A673 (cell line): ENCODE results near the gene NFRKB. TPM values are rescaled to one million over a fixed set of nuclear protein-coding genes. Genes with fewer than 3 reads are reported as not detected.

Experiments
- BruUV-seq: library from RNA; stranded (reverse); fragments of 400-500 nt; replicated peaks from 2 replicates; lab custom pipeline; 2021; lab: Mats Ljungman, UMichigan
- CTCF ChIA-PET: fragments of 300-600 bp; sonication (Branson Sonifier 250); formaldehyde crosslinking; loops from one replicate; lab custom pipeline; 2022; ENCODE audit warnings: antibody characterized with exemption; lab: Charles Lee
- POLR2A ChIA-PET: fragments of 300-600 bp; sonication (Branson Sonifier 250); formaldehyde crosslinking; loops from one replicate; lab custom pipeline; 2022; ENCODE audit warnings: antibody characterized with exemption; ENCODE audit not compliant: low non-redundant PET; lab: Charles Lee
- DNase-seq: peaks from one replicate; pipeline ENCODE4 v3.0.0-alpha.2; 2015; ENCODE audit warnings: low spot score
- H3K27ac ChIP-seq: fragments of 200-600 bp; sonication (generic); 2 replicates; pipeline ENCODE4 v1.5.1; 2016; ENCODE audit warnings: mixed run types, low read depth, mild to moderate bottlenecking, mixed read lengths, antibody characterized with exemption, low read length; ENCODE audit not compliant: poor library complexity, severe bottlenecking
- H3K27me3 ChIP-seq: fragments of 200-600 bp; sonication (generic); replicated peaks from 2 replicates; pipeline ENCODE4 v1.6.1; 2017; ENCODE audit warnings: mixed run types, low read depth, mild to moderate bottlenecking, mixed read lengths, antibody characterized with exemption, low read length; ENCODE audit not compliant: insufficient read depth, poor library complexity
- H3K36me3 ChIP-seq: fragments of 200-600 bp; sonication (generic); 2 replicates; pipeline ENCODE4 v1.6.1; 2016; ENCODE audit warnings: mixed run types, mild to moderate bottlenecking, mixed read lengths, antibody characterized with exemption, low read length; ENCODE audit not compliant: insufficient read depth, poor library complexity, severe bottlenecking
- H3K4me1 ChIP-seq: fragments of 200-600 bp; sonication (generic); 2 replicates; pipeline ENCODE4 v1.6.1; 2017; ENCODE audit warnings: mixed run types, mild to moderate bottlenecking, mixed read lengths, antibody characterized with exemption, low read length; ENCODE audit not compliant: insufficient read depth, poor library complexity, severe bottlenecking
- H3K4me3 ChIP-seq: fragments of 200-600 bp; sonication (generic); 2 replicates; pipeline ENCODE4 v1.5.1; 2016; ENCODE audit warnings: low read depth, mixed run types, mild to moderate bottlenecking, mixed read lengths, low read length; ENCODE audit not compliant: poor library complexity, severe bottlenecking
- H3K9me3 ChIP-seq: fragments of 200-600 bp; sonication (generic); 2 replicates; pipeline ENCODE4 v1.6.1; 2016; ENCODE audit warnings: mixed run types, low read depth, mild to moderate bottlenecking, mixed read lengths, antibody characterized with exemption, low read length; ENCODE audit not compliant: poor library complexity, severe bottlenecking
- EZH2 ChIP-seq: fragments of 200-600 bp; sonication (generic); IDR thresholded peaks from 2 replicates; pipeline ENCODE4 v1.6.1; 2017; ENCODE audit warnings: borderline replicate concordance, low read depth, mild to moderate bottlenecking, mixed read lengths, antibody characterized with exemption, low read length; ENCODE audit not compliant: poor library complexity, severe bottlenecking
- intact Hi-C: fragments of 100-400 bp; cut with micrococcal nuclease; formaldehyde crosslinking; loops from one replicate; pipeline ENCODE4 v1.10.0; 2022; ENCODE audit not compliant: unreplicated experiment
- total RNA-seq: library from RNA; stranded (reverse); gene quantifications from 2 replicates; pipeline ENCODE4 v1.2.3, GENCODE V29; 2021
- TF ChIP-seq, protein P1 (sequence below): fragments of 300-800, 200-600 bp; sonication (generic); conservative IDR thresholded peaks from 2 replicates; pipeline ENCODE4 v1.5.1; 2017; ENCODE audit warnings: low read depth, mild to moderate bottlenecking, antibody characterized with exemption, low read length, moderate library complexity, mixed read lengths

NFRKB gene
- total RNA-seq, 1 experiment from 2014 or later: 54.5 TPM

DNA sequence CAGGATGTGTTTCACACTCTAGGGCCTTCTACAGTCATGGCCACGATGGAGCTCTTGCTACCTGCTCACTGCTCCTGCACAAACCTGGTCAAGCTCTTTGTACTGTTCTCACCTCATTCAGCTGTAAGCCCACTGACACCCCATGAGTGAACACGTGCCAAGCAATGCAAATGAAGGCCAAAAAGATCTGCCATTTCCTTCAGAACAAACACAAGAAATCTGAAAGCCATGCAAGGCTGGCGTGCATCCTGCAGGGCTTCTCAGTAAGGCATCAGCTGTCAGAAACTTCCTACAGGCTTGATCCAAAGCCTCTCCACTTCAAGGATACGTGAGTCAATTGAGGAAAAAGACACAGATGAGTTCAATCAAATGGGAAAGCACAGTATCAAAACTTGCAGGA is 44.1 kb upstream of the NFRKB start:
- CTCF ChIA-PET: no interaction called here
- H3K27ac ChIP-seq: no peak overlapping the region
- BruUV-seq: no TSS peak
- no peak overlapping the region for H3K4me3 ChIP-seq
- TF ChIP-seq, protein P1, sequence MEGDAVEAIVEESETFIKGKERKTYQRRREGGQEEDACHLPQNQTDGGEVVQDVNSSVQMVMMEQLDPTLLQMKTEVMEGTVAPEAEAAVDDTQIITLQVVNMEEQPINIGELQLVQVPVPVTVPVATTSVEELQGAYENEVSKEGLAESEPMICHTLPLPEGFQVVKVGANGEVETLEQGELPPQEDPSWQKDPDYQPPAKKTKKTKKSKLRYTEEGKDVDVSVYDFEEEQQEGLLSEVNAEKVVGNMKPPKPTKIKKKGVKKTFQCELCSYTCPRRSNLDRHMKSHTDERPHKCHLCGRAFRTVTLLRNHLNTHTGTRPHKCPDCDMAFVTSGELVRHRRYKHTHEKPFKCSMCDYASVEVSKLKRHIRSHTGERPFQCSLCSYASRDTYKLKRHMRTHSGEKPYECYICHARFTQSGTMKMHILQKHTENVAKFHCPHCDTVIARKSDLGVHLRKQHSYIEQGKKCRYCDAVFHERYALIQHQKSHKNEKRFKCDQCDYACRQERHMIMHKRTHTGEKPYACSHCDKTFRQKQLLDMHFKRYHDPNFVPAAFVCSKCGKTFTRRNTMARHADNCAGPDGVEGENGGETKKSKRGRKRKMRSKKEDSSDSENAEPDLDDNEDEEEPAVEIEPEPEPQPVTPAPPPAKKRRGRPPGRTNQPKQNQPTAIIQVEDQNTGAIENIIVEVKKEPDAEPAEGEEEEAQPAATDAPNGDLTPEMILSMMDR: no peak
- no peak for TF ChIP-seq EZH2
- POLR2A ChIA-PET: no interaction called here
- no peaks in the 10 kb centered on the region for H3K9me3 ChIP-seq
- no peaks in the 10 kb centered on the region for H3K27me3 ChIP-seq
- no peaks in the 10 kb centered on the region for H3K4me1 ChIP-seq
- intact Hi-C loops: no loop called here
- H3K36me3 ChIP-seq: no peaks in the 10 kb centered on the region
- no peak for DNase-seq

DNA sequence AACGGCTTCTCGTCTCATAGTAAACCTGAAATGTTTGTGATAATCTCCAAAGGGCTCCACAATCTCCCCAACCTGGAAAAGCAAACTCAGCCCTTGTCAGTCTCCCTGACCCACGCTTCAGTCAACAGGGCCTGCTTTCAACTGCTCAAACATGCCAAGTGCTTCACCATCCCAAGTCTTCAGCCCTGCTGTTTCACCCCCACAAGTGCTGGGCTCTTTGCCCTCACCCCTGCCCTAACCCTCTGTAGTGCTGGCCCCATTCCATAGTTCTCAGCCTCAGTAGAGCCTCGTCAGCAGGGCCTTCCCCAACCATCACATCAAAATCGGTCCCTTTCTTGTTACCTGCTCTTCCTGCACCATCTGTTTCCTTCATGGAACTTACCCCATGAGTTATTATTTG is 43.4 kb upstream of the NFRKB start:
- ChIA-PET CTCF (no interaction called here), POLR2A (no interaction called here)
- DNase-seq: no peak
- H3K4me3 ChIP-seq: no peak overlapping the region
- H3K4me1 ChIP-seq: no peaks in the 10 kb centered on the region
- TF ChIP-seq, protein P1: no peak
- no peak for TF ChIP-seq EZH2
- H3K36me3 ChIP-seq: no peaks in the 10 kb centered on the region
- intact Hi-C loops: no loop called here
- no peaks in the 10 kb centered on the region for H3K9me3 ChIP-seq
- no peak overlapping the region for H3K27ac ChIP-seq
- H3K27me3 ChIP-seq: no peaks in the 10 kb centered on the region
- no TSS peak for BruUV-seq

DNA sequence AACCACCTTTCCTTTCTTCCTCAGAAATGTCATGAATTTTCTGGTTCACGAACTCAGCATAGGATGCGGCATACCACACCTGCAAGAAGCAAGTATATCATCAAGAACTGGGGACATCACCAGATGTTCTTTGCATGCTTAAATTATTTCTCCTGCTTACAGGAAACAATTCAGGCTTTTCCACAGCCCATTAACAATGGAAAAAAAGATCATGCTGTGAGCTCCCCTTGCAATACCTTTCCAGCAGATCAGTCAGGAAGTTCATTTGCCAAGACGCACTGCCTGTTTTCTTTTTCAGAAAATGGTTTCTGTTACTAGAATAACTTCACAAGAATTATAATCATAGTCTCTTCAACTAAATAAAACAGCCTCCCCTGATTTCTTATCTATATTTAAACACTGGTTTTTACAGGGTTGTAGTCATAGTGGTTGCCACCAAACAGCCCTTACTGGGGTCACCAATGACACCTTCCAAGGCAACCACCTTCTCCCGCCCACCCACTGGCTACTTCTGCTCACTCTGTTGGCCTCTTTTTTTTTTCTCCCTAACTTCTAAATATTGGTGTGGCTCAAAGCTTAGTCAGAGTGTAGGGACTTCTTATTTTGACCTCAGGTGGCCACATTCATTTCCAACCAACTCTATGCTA is 42.3 kb upstream of the NFRKB start:
- DNase-seq: peak; percentile 26
- Histone ChIP-seq H3K4me1 (no peaks in the 10 kb centered on the region), H3K9me3 (no peaks in the 10 kb centered on the region), H3K27ac (no peak overlapping the region), H3K4me3 (no peak overlapping the region), H3K27me3 (no peaks in the 10 kb centered on the region), H3K36me3 (no peaks in the 10 kb centered on the region)
- TF ChIP-seq, protein P1: no peak
- no peak for TF ChIP-seq EZH2
- intact Hi-C loops: no loop called here
- no TSS peak for BruUV-seq
- CTCF ChIA-PET: no interaction called here
- POLR2A ChIA-PET: no interaction called here
